Stimulated activated effector memory CD8-positive, alpha-beta T cell treated with anti-CD3 and anti-CD28 coated beads, Interleukin-12 subunit alpha, Interleukin-12 subunit beta, amount 100 ng/mL, for 72 hours (primary cell): ENCODE results near the gene MICALL1.
"Not testable (repeated sequence)": the region's sequence is repeated elsewhere in the genome, so short reads cannot be mapped to it uniquely, and the experiment has no call there.

ENCODE experiments used
- ATAC-seq: fragments of 150-1000 bp; cut with Tn5 transposase; 2 replicates; pipeline ENCODE4 v1.10.0; 2021
- DNase-seq, 2 donors: peaks; one replicate each; pipeline ENCODE4 v3.0.0; 2021 to 2022; ENCODE audit warnings: low spot score in 2 of 2
- H3K27ac Mint-ChIP-seq: one replicate; pipeline ENCODE4 v1.8.0; 2022; ENCODE audit warnings: mild to moderate bottlenecking, mixed read lengths
- H3K36me3 Mint-ChIP-seq: one replicate; pipeline ENCODE4 v1.8.0; 2022; ENCODE audit warnings: mild to moderate bottlenecking, mixed read lengths
- H3K4me1 Mint-ChIP-seq: one replicate; pipeline ENCODE4 v1.8.0; 2022; ENCODE audit warnings: mixed read lengths
- H3K4me3 Mint-ChIP-seq: one replicate; pipeline ENCODE4 v1.8.0; 2022; ENCODE audit warnings: mild to moderate bottlenecking, mixed read lengths
- H3K9me3 Mint-ChIP-seq: one replicate; pipeline ENCODE4 v1.8.0; 2022; ENCODE audit warnings: mixed read lengths

Gene MICALL1

DNA sequence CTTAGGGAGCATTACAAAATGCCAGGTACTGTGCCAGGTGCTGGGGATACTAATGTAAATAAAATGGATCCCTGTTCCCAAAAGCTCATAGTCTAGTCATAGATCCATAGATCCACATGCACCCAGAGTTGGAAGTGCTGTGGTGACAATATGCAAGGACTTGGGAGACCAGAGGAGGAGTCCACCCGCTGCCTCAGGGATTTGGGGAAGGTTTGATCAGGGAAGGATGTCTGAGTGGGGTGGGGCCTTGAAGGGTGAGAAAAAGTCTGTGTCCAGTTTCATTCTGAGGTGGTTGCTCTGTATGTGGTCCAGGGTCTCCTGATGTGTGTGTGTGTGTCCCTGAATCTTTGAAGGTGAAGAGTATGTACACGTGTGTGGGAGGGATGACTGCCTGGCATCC lies 69.1 kb downstream of the MICALL1 start:
- DNase-seq (no peak), ATAC-seq (no peak)
- peaks cover 8% of the 10 kb centered on the region for H3K36me3 Mint-ChIP-seq
- H3K4me1 Mint-ChIP-seq = peaks cover 9% of the 10 kb centered on the region
- no peak overlapping the region for H3K4me3 Mint-ChIP-seq
- H3K27ac Mint-ChIP-seq = peak overlapping the region; percentile 63
- H3K9me3 Mint-ChIP-seq = no peaks in the 10 kb centered on the region

GRCh38 chr22:37976022-37976421 lies 69.9 kb downstream of the MICALL1 start:
- H3K36me3 Mint-ChIP-seq, ATAC-seq, H3K9me3 Mint-ChIP-seq, H3K4me1 Mint-ChIP-seq, DNase-seq, H3K4me3 Mint-ChIP-seq: not testable (repeated sequence)
- H3K27ac Mint-ChIP-seq = peak overlapping the region; percentile 63

GRCh38 chr22:37976547-37976946 lies 70.5 kb downstream of the MICALL1 start:
- no peak overlapping the region for H3K4me3 Mint-ChIP-seq
- peaks cover 9% of the 10 kb centered on the region for H3K4me1 Mint-ChIP-seq
- ATAC-seq = no peak
- H3K27ac Mint-ChIP-seq = peak overlapping the region; percentile 63
- no peaks in the 10 kb centered on the region for H3K36me3 Mint-ChIP-seq
- no peak for DNase-seq
- H3K9me3 Mint-ChIP-seq = no peaks in the 10 kb centered on the region

GRCh38 chr22:37979782-37980181 lies 73.7 kb downstream of the MICALL1 start:
- H3K9me3 Mint-ChIP-seq = no peaks in the 10 kb centered on the region
- H3K4me1 Mint-ChIP-seq = peaks cover 12% of the 10 kb centered on the region
- H3K4me3 Mint-ChIP-seq = no peak overlapping the region
- peak overlapping the region; percentile 50 for H3K27ac Mint-ChIP-seq
- H3K36me3 Mint-ChIP-seq = no peaks in the 10 kb centered on the region
- no peak for DNase-seq
- no peak for ATAC-seq

GRCh38 chr22:37981282-37982011 lies 75.3 kb downstream of the MICALL1 start:
- Mint-ChIP-seq H3K27ac (peak overlapping the region; percentile 65), H3K9me3 (no peaks in the 10 kb centered on the region)

DNA sequence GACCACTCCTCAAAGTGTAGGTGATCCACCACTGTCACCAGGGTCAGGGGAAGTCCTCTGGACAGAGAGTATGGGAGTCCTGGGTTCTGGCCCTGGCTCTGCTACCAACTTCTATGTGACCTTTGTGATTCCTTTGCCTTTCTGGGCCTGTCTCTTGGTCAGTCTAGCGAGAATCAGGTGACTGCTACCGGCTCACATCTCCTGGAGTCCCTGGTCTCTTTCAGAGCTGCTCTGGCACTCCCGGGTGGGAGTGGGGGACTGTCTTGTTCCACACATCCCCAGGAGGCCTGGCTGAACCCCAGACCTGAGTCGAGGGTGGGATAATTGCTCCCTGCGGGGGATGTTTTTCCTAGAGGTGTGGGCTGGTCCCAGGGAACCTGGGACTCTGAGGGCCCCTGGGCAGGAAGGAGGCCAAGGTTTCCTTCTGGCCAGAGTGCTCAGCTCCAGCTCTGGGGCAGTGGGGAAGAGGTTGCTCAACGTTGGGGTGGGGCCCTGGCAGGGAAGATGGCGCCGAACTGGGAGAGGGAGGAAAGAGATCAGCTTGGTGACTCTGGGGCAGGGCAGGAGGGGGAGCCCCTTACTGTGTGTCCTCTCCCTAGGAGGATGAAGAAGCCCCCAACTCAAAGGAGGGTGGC lies 76.2 kb downstream of the MICALL1 start:
- Mint-ChIP-seq H3K9me3 (no peaks in the 10 kb centered on the region), H3K27ac (peak overlapping the region; percentile 65), H3K4me1 (peaks cover 6% of the 10 kb centered on the region), H3K36me3 (no peaks in the 10 kb centered on the region), H3K4me3 (no peak overlapping the region)
- ATAC-seq = no peak
- DNase-seq = no peak

More at GRCh38 chr22:37981282-37982011, 75.3 kb downstream of the MICALL1 start:
- H3K4me3 Mint-ChIP-seq = no peak overlapping the region
- H3K4me1 Mint-ChIP-seq = peaks cover 6% of the 10 kb centered on the region
- H3K36me3 Mint-ChIP-seq = no peaks in the 10 kb centered on the region
- no peak for DNase-seq
- ATAC-seq = no peak

- ATAC-seq (no peak), DNase-seq (no peak)
- Mint-ChIP-seq H3K9me3 (no peaks in the 10 kb centered on the region), H3K27ac (no peak overlapping the region), H3K4me3 (no peak overlapping the region), H3K36me3 (no peaks in the 10 kb centered on the region), H3K4me1 (peaks cover 6% of the 10 kb centered on the region)
These were observed 77.1 kb downstream of the MICALL1 start for GRCh38 chr22:37982938-37983859.

DNA sequence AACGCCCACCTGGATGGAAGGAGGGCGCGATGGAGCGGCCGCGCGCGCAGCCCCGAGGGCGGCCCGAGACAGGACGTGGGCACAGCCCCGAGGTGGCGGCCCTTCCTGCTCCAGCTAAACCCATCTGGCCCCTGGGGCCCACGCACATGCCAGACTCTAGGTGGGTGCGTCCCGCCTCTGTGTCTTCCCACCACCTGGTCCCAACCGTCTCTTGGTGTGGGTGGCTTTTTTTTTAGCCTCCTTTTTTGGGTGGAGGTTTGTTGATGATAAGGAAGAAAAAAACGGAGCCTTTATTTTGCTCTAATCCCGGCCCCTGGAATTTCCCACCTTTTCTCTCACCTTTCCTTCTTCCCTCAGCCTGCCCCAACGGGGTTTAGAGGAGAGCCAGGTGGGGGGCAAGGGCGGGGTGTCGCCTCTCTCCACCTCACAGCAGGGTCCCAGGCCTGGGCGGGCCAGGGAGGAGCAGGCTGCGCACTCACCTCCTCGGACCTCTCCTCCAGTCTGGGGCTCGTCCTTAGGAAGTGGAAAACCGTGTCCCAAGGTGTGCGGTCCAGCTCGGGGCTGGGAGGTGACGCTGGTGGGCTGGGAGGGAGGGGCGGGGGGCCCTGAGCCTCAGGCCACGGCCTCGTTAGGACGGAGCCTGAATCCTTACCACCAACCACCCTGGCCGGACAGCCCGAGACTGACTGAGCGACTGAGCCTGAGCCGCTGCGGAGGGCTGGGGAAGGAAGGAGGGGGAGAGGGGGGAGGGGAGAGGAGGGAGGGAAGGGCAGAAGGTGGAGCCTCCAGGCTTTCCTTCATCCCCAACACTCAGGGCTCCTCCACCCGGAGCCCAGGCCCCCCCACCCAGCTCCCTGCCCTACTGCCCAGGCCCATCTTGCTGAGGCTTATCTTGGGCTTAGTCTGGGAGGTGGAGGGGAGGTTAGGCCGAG lies 78.0 kb downstream of the MICALL1 start, which contains the start of gene SOX10:
SOX10 (minus strand) TSS at position 696 of the 932 bp plus-strand sequence. CDS start 771 bp downstream, outside the sequence.
- no peak for DNase-seq
- H3K27ac Mint-ChIP-seq = peak within 1 kb of the TSS; percentile 34
- no peaks in the 10 kb centered on the region for H3K9me3 Mint-ChIP-seq
- H3K36me3 Mint-ChIP-seq = no peaks in the 10 kb centered on the region
- H3K4me3 Mint-ChIP-seq = no peak within 1 kb of the TSS
- ATAC-seq = no peak
- peaks cover 6% of the 10 kb centered on the region for H3K4me1 Mint-ChIP-seq

- H3K4me1 Mint-ChIP-seq = peaks cover 6% of the 10 kb centered on the region
- H3K9me3 Mint-ChIP-seq = no peaks in the 10 kb centered on the region
- H3K36me3 Mint-ChIP-seq = no peaks in the 10 kb centered on the region
- peak overlapping the region; percentile 34 for H3K27ac Mint-ChIP-seq
- no peak for DNase-seq
- no peak for ATAC-seq
- no peak overlapping the region for H3K4me3 Mint-ChIP-seq
These were observed 79.0 kb downstream of the MICALL1 start for GRCh38 chr22:37985050-37985585.

DNA sequence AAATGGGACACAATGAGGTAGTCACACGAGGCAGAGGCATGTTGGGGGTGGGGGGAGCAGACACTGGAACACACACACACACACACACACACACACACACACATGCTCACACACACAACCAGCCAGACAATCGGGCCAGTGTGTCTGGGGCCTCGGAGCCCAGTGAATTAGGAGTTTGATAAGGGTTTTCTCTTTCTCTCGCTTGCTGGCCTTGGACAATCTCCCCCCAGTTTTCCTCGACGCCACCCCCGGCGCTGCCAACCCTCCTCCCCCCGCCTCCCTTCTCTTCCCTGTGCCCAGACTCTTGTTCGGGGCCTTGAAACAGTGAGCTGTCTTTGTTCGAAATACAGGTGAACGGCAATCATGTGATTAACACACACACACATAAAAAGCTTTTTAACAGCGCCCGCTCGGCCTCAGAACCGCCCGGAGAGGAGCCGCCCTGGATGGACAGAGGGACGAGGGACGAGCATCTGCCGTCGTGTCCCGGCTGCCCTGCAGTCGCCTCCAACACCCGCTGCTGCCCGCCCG lies 79.7 kb downstream of the MICALL1 start:
- Mint-ChIP-seq H3K4me3 (no peak overlapping the region), H3K27ac (peak overlapping the region; percentile 34), H3K4me1 (peaks cover 6% of the 10 kb centered on the region), H3K9me3 (no peaks in the 10 kb centered on the region), H3K36me3 (no peaks in the 10 kb centered on the region)
- DNase-seq (no peak), ATAC-seq (no peak)

DNA sequence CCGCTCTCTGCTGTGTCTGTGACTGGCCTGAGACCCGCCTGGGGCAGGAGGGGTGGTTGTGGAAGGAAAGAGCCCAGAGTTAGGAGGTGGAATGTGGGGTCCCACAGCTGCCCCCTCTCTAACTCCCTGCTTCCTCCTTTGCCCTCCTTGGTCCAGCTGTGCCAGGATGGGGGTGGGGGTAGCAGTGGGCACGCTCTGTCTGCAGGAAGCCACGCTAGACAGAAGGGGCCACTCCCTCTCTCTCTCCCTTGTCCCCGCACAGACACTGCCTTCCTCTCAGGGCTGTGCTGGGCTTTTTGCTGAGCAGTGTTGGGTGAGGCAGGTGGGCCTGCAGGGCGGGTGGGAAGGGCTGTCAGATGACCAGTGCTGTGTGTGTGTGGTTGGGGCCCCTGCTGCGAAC lies 80.3 kb downstream of the MICALL1 start:
- ATAC-seq (no peak), DNase-seq (no peak)
- H3K27ac Mint-ChIP-seq = no peak overlapping the region
- H3K4me3 Mint-ChIP-seq = no peak overlapping the region
- H3K9me3 Mint-ChIP-seq = no peaks in the 10 kb centered on the region
- peaks cover 6% of the 10 kb centered on the region for H3K4me1 Mint-ChIP-seq
- no peaks in the 10 kb centered on the region for H3K36me3 Mint-ChIP-seq

GRCh38 chr22:37989146-37990045 lies 83.3 kb downstream of the MICALL1 start:
- H3K27ac Mint-ChIP-seq = no peak overlapping the region
- peaks cover 11% of the 10 kb centered on the region for H3K4me1 Mint-ChIP-seq
- no peaks in the 10 kb centered on the region for H3K36me3 Mint-ChIP-seq
- DNase-seq = no peak
- no peak overlapping the region for H3K4me3 Mint-ChIP-seq
- no peak for ATAC-seq
- H3K9me3 Mint-ChIP-seq = no peaks in the 10 kb centered on the region

DNA sequence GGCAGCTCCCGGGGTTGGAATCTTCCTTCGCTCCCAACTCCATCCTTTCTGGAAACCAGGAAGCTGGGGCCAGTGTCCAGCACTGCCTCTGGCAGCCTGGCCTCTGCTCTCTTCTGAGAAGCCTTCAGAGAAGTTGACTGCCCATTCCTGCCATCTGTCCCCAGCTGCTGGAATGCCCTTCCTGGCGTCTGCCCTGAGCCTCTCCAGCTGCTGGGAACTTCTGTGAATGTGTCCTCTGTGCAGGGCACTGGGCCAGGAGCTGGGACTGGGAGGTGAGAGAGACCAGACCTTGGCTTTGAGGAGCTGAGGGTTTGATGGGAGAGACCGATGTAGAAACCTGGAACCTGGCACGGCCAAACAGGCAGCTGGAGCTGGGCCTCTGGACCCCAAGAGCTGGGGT lies 84.2 kb downstream of the MICALL1 start:
- no peaks in the 10 kb centered on the region for H3K36me3 Mint-ChIP-seq
- no peak overlapping the region for H3K4me3 Mint-ChIP-seq
- peaks cover 17% of the 10 kb centered on the region for H3K4me1 Mint-ChIP-seq
- ATAC-seq (no peak), DNase-seq (no peak)
- H3K9me3 Mint-ChIP-seq = no peaks in the 10 kb centered on the region
- H3K27ac Mint-ChIP-seq = no peak overlapping the region
